ENCODE results near the gene ZFR. TPM values are rescaled to one million over a fixed set of nuclear protein-coding genes. Genes with fewer than 3 reads are reported as not detected.

The ZFR gene
- total RNA-seq, 3 donors from 2014 or later = 91.4 to 140 (median 108) TPM

DNA sequence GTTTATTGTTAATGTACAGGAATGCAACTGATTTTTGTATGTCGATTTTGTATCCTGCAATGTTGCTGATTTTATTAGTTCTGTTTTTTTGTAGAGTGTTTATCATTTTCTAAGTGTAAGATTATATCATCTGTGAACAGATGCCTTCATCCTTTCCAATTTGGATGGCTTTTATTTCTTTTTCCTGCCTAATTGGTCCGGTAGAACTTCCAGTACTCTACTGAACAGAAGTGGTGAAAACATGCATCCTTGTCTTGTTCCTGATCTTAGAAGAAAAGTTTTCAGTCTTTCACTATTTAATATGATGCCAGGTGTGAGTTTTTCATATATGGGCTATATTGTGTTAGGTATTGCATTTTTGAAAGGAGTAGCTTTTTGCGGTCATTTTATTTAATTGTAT is 42.5 kb upstream of the ZFR start:
- Histone ChIP-seq H3K4me3 (no peak overlapping the region), H3K27ac (no peak overlapping the region), H3K27me3 (no peaks in the 10 kb centered on the region), H3K36me3 (no peaks in the 10 kb centered on the region), H3K4me1 (no peaks in the 10 kb centered on the region), H3K9me3 (no peaks in the 10 kb centered on the region)
- DNase-seq (ENCODE audit: low spot score in 2 of 2) = no peak
- no peak for TF ChIP-seq POLR2A (IDR thresholded peaks at IDR 0.05)
- TF ChIP-seq, protein P1, sequence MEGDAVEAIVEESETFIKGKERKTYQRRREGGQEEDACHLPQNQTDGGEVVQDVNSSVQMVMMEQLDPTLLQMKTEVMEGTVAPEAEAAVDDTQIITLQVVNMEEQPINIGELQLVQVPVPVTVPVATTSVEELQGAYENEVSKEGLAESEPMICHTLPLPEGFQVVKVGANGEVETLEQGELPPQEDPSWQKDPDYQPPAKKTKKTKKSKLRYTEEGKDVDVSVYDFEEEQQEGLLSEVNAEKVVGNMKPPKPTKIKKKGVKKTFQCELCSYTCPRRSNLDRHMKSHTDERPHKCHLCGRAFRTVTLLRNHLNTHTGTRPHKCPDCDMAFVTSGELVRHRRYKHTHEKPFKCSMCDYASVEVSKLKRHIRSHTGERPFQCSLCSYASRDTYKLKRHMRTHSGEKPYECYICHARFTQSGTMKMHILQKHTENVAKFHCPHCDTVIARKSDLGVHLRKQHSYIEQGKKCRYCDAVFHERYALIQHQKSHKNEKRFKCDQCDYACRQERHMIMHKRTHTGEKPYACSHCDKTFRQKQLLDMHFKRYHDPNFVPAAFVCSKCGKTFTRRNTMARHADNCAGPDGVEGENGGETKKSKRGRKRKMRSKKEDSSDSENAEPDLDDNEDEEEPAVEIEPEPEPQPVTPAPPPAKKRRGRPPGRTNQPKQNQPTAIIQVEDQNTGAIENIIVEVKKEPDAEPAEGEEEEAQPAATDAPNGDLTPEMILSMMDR (IDR thresholded peaks at IDR 0.05) = no peak
- TF ChIP-seq POLR2AphosphoS5 (IDR thresholded peaks at IDR 0.05) = no peak
- intact Hi-C loops (cut with DNase I; ENCODE audit: low total_unique reads) = loop anchor here (10.0 kb wide), 1 partner anchor 98 kb away; the partner anchor contains the start of gene SUB1

DNA sequence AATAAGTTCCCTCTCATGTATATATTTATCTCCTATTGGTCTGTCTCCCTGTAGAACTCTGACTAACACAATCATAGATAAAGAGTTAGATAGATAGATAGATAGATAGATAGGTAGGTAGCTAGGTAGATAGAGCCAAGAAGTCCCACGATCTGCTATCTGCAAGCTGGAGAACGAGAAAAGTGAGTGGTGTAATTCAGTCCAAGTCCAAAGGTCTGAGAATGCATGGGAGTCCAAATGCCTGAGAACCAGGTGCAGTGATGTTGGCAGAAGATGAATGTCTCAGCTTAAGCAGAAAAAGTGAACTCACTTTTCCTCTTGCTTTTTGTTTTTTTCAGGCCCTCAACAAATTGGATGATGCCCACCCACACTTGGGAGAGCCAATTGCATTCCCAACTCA is 37.7 kb upstream of the ZFR start:
- no peak for TF ChIP-seq POLR2A (IDR thresholded peaks at IDR 0.05)
- TF ChIP-seq, protein P1 (IDR thresholded peaks at IDR 0.05) = no peak
- no peak for TF ChIP-seq POLR2AphosphoS5 (IDR thresholded peaks at IDR 0.05)
- Histone ChIP-seq H3K4me3 (no peak overlapping the region), H3K4me1 (no peaks in the 10 kb centered on the region), H3K27me3 (no peaks in the 10 kb centered on the region), H3K9me3 (no peaks in the 10 kb centered on the region), H3K27ac (no peak overlapping the region), H3K36me3 (no peaks in the 10 kb centered on the region)
- DNase-seq (ENCODE audit: low spot score in 2 of 2) = no peak
- intact Hi-C loops (cut with DNase I; ENCODE audit: low total_unique reads) = loop anchor here (10.0 kb wide), 1 partner anchor 103 kb away; the partner anchor contains the start of gene SUB1

DNA sequence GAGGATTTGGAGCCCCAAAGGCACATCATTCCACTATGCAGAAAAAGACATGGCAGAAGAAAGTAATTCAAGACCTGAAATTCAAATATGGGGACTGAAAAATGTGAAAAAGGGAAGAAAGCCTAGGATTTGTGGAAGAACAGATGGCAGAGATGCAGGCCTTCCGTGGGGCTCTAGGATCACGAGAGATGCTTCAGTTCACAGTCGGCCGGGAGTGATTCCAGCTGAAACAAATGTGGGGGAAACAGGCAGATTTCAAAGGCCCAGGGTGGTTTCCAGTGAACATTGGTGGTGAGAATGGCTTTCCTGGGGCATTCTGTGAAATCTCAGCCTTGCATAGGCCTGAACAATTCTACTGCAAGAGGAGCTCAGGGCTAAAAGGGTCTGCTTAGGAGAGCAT is 34.6 kb upstream of the ZFR start:
- DNase-seq (ENCODE audit: low spot score in 2 of 2) = no peak
- no peaks in the 10 kb centered on the region for H3K27me3 ChIP-seq
- intact Hi-C loops (cut with DNase I; ENCODE audit: low total_unique reads) = no loop called here
- TF ChIP-seq, protein P1 (IDR thresholded peaks at IDR 0.05) = no peak
- TF ChIP-seq POLR2AphosphoS5 (IDR thresholded peaks at IDR 0.05) = no peak
- no peak for TF ChIP-seq POLR2A (IDR thresholded peaks at IDR 0.05)
- H3K9me3 ChIP-seq = no peaks in the 10 kb centered on the region
- no peak overlapping the region for H3K27ac ChIP-seq
- no peak overlapping the region for H3K4me3 ChIP-seq
- H3K36me3 ChIP-seq = no peaks in the 10 kb centered on the region
- H3K4me1 ChIP-seq = no peaks in the 10 kb centered on the region

DNA sequence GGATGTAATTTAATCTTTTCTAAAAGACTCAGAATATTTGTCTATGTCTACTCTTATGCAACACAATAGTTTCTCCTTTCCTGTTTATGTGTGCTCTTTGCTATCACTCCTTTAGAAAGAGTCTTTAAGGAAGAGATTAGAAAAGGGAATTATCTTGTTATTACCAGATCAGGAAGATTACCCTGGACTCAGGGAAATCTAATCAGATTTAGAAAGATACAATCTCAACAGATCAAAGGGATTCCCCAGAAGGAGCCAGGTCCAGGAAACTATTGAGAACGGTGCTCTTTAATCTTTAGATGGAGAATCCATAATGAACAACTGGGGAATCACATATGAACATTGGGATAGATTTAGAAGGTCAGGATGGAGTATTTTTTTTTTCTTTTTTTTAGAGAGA is 32.4 kb upstream of the ZFR start:
- H3K4me3 ChIP-seq = no peak overlapping the region
- no peaks in the 10 kb centered on the region for H3K9me3 ChIP-seq
- H3K4me1 ChIP-seq = no peaks in the 10 kb centered on the region
- no peak for TF ChIP-seq POLR2A (IDR thresholded peaks at IDR 0.05)
- DNase-seq (ENCODE audit: low spot score in 2 of 2) = no peak
- H3K27ac ChIP-seq = no peak overlapping the region
- no peaks in the 10 kb centered on the region for H3K27me3 ChIP-seq
- intact Hi-C loops (cut with DNase I; ENCODE audit: low total_unique reads) = no loop called here
- H3K36me3 ChIP-seq = no peaks in the 10 kb centered on the region

DNA sequence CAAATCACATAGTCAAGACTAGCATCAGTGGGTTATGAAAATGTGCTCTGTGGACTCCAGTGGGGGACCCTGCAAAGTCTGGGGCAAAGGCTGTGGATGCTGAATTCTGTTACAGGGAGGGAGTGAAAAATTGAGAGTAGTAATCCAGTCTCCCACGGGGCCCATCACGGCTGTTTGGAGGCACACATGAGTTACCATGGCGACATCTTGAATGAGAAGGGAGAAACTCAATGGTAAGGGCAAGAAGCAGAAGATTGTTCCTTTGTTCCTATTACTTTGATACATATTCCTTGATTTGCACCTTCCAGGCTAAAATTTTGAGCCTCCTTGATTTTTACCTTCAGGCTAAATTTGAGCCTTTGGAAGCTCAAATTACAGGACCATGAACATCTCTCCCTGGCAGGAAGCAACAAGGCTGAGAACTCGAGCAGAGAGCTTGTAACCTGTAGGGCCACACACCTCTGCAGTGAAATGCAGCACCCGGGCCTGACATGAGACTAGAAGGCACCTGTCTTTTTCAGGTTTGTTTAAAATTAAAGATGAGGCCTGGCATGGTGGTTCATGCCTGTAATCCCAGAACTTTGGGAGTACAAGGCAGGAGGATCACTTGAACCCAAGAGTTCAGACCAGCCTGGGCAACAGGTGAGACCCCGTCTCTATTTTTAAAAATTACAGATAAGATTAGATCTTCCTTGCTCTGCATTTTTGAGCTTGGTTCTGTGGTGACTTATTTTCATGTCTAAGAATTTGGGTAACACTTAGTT is 31.0 kb upstream of the ZFR start:
- intact Hi-C loops (cut with DNase I; ENCODE audit: low total_unique reads) = no loop called here
- H3K9me3 ChIP-seq = no peaks in the 10 kb centered on the region
- H3K36me3 ChIP-seq = no peaks in the 10 kb centered on the region
- H3K27me3 ChIP-seq = no peaks in the 10 kb centered on the region
- no peak overlapping the region for H3K27ac ChIP-seq
- no peak overlapping the region for H3K4me3 ChIP-seq
- H3K4me1 ChIP-seq = no peaks in the 10 kb centered on the region
- TF ChIP-seq, protein P1 (IDR thresholded peaks at IDR 0.05) = no peak
- TF ChIP-seq POLR2AphosphoS5 (IDR thresholded peaks at IDR 0.05) (no peak), POLR2A (IDR thresholded peaks at IDR 0.05) (no peak)
- DNase-seq (ENCODE audit: low spot score in 2 of 2) = no peak
